Measurements from ENCODE around the gene TES.
"Not testable (repeated sequence)": the region's sequence is repeated elsewhere in the genome, so short reads cannot be mapped to it uniquely, and the experiment has no call there.

The TES gene

DNA sequence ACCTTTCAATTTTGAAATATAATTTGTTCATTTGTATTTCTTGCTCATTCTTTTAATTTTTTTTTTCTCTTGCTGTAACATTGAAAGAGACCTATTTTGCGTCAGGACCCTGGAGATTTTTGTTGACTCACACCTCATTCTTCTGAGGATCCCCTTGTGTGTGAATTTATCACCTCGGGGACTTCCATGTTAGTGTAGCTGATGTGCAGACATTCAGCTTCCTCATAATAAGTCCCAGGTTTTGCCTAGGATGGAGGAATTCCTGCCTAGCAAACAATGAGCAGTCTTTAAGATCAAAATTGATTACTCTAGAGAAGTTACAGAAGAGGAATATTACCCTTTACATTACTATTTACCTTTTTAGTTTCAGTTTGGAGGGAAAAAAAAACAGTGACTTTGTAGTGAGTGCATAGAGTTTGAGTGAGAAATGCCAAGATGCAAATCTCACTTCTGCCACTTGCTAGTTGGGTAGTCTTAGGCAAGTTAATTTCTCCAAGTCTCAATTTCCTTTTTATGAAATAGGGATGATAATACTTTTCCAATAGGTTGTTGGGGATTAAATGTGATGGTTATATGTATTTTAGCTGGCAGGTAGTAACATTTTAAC is 14.3 kb downstream of the TES start:
- no peak for DNase-seq

DNA sequence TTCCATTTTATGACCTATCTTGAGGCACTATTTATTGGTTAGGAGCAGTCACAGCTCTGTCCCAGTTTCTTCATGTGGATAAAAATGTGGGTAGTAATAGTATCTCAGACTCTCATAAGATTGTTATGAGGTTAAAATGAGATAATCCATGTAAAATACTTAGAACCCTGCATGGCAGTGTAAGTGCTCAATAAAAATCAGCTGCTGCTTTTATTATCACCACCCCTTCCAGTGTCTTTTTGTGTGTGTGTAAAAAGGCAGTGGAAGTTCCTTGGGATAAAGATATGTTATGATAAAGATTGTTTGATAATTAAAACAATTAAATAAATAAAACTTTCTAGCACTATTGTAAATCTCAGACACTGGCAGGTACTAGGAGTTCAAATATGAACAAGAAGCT is 15.5 kb downstream of the TES start:
- DNase-seq: no peak

DNA sequence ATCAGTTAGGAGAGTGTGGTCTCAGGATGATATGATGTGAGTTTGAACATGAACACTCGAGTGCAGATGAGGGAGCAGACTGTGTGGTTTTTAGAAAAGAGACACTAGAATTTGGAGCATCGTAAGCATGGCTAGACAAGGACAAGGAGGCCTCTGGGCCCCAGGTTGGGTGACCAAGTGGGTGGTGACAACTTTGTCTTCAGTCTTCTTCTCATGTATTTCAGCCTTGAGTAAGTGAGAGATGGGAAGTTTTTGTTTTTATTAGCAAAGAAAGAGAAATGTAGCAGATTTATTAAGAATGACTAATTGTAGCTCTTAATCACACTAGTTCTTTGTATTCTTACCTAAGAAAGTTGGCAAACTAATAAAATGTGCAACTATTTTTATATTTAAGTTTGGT is 16.3 kb downstream of the TES start:
- DNase-seq: no peak

- no peak for DNase-seq
Observed at GRCh38 chr7:116227678-116228239, 17.4 kb downstream of the TES start.

DNA sequence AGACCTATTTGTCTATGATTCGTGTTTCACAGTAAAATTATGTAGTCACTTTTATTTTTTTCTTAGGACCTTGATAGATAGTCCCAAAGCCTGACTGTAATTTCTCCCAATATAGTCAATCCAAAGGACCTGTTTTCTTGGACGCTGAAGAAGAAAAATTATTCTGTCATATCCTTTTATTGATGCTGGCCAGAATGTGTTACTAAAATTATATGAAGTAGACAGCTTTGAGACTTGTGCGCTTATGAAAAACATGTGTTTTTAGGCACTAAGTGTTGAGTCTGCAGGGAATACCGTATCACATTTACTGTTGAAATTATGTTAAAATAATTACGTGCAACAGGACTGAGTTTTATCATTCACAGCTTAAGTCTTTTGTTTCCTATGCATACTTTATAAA is 17.9 kb downstream of the TES start:
- DNase-seq: no peak

- DNase-seq: no peak
Observed at GRCh38 chr7:116229366-116229765, 19.0 kb downstream of the TES start.

DNA sequence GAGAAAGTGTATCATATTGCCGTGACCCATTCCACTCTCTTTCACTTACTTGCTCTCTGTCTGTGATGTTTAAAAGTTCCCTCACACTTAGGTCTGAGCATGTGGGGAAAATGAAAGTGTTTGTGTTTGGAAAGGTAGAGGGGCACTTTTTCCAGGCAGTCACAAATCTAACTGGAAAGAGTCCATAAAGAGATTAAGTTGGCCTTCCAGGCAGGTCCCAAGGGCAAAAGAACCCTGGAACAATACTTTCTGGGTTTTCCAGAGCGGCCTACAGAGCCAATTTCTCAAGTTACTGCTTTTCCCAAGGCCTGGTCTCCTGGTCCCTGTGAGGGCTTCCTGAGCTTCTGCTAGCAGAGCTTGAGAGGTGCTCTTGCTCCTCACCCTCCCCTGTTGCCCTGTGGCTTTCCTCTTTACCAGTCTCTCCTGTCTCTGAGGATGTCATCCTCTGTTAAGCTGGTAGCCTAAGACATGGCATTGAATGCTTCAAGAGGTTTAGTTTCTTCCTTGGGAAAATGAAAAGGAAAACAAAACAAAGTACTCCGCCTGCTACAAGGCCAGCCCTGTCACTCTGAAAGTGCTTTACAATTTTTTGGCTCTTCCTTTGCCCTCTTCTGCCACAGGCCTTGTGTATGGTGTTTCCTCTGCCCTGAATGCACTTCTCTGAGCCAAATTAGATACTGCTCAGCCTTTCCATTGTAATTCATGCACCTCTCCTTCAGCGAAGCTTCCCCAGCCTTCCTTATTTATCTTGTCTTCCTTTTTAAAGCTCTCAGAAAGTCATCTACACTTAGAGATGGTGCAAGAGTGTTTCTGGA is 20.1 kb downstream of the TES start:
- DNase-seq: no peak

DNA sequence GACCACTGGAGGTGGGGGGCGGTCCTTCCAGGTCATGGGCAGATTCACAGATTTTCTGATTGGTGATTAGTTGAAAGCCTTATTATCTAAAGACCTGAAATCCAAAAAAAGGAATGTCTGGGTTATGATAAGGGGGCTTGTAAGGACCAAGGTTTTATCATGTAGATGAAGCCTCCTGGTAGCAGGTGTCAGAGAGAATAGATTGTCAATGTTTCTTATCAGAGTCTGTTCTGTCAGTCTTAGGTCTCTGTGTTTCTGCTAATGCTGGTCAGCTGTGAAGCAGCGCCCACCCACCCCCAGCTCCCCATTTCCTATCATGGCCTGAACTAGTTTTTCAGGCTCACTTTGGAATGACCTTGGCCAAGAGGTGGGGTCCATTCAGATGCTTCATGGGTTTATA is 21.2 kb downstream of the TES start:
- no peak for DNase-seq

GRCh38 chr7:116231949-116232348 is 21.6 kb downstream of the TES start:
- no peak for DNase-seq

DNA sequence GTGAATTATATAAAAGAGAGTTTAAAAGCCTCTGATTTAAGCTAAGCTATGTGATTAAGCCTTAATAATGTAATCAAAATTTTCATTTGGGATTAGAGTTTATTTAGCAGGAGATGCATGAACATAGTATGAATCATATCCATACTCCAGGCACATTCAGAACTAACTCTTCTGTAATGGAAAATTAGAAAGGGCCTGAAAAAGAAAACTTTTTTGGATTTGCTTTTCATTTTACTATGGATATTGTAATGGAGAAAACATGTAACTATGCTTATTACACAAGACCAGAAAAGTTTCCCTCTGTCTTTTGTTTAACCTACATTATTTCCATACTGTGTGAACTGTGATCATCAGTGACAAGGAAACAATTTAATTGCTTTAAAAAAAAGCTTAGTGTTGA is 22.0 kb downstream of the TES start:
- no peak for DNase-seq

DNA sequence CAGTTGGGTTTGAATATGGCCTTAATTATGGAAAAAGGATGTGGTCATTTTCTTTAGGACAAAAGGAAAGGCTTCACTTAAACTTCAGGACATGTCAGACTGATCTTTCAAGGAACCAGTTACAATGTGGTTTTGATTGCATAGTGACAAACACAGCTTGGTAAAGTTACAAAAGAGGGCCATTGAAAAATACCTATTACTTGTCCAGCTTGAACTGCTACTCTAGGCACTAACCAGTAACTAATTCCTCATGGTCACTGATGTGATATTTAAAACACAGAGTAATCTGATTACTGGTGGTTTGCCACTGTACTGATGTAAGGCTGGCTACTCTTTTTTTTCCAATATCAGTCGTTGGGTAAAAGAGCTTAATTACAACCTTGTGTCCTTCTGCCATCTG is 22.6 kb downstream of the TES start:
- DNase-seq: no peak

GRCh38 chr7:116234517-116235200 is 24.3 kb downstream of the TES start:
- DNase-seq: no peak

GRCh38 chr7:116235380-116235779 is 25.0 kb downstream of the TES start:
- DNase-seq: no peak

GRCh38 chr7:116236020-116236630 is 25.8 kb downstream of the TES start:
- DNase-seq: peak; percentile 6

DNA sequence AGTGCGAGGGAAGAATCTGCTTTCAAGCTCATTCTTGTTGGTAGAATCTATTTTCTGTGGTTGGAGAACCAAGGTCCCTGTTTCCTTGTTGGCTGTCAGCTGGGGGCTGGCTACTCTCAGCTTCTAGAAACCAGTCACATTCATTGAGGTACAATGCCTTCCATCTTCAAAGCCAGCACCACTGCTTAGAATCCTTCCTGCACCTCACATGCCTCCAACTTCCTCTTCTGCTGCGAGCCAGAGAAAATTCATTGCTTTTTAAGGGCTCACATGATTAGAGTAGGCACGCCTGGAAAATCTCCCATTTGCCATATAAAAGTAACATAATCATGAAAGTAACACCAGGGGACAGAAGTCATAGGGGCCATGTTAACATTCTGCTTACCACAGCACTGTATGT is 28.7 kb downstream of the TES start:
- no peak for DNase-seq

GRCh38 chr7:116239434-116239833 is 29.1 kb downstream of the TES start:
- no peak for DNase-seq

DNA sequence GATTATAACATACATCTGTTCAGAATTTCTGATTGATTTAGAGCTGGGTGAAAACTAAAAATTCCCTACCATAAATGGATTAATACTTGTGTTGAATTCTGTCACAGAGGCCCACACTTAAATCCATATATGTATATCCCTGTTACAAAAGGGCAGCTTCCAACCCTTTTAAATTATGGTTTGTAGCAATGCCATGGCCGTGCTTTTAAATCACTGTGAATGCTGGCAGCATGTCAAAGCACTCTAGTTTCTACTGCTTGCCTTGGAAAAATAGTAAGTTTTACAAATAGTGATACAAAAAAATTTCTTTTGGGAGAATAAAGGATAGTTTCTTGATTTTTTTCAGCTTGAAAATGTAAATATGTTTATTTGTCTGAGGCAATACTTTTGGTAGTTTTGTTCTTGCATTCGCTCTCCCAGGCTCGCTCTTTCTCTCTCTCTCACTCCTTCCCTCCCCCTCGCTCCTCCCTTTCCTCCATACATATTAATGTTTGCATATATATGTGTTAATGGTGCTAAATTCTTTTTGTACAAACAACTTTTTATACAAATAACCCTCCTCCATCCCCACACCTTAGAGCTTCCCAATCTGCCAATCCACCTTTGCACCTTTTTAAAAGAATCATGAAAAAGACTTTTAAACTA is 29.8 kb downstream of the TES start:
- DNase-seq: no peak

GRCh38 chr7:116241291-116241690 is 31.0 kb downstream of the TES start:
- no peak for DNase-seq

DNA sequence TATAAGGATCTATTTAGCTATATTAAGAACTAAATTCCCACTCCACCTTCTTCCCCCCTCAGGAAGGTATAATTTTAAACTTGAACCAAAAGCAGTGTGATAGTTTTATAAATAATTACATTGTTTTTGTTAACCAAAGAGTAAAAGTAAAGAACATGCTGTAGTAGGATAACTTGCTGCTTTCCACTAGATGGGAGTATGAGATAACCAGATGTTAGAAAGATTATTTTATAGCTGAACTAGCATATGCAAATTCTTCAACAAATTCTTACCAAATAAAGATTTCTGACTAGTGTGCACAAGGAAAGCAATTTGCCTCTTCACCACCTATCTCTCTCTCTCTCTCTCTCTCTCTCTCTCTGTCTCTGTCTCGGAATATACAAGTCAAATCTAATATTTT is 31.8 kb downstream of the TES start:
- no peak for DNase-seq

DNA sequence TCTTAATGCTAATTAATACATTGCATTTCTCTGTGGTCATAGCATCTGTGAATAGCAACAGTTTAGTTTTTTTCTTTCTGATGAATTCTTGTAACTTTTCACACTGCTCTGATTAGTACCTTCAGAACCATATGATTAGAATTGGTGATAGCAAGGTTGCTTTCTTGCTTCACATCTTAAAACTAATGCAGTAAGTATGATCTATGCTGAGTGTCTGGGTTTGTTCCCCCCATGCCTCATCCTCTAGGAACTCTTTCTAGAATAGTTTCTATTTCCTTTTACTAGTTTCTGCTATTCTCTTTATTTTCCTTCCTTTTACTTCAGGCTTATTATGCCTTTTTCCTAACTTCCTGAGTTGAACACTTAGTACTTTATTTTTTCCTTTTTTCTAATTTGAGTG is 32.4 kb downstream of the TES start:
- DNase-seq: no peak

GRCh38 chr7:116244803-116245202 is 34.5 kb downstream of the TES start:
- DNase-seq: not testable (repeated sequence)

DNA sequence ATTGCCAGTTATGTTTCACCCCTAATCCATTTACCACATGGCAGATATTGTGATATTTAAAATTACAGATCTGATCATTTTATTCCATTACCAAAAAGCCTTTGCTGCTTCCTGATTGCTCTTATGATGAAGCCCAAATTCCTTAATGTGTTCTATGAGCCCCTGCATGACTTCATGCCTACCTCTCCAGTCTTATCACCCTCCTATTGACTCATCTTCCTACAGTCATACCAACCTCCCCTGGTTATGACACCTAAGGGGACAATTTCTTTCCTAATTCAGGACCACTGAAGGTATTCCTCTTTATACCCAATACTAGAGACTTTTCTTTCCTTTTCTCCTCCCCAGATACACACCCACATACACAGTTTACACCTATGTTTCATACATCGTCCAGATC is 36.0 kb downstream of the TES start:
- DNase-seq: no peak

GRCh38 chr7:116249969-116250553 is 39.7 kb downstream of the TES start:
- DNase-seq: no peak

Data from NCI-H2029 (cell line).